AG04450 (cell line): ENCODE measurements around the gene MXRA7. TPM values are rescaled to one million over a fixed set of nuclear protein-coding genes. Genes with fewer than 3 reads are reported as not detected.

Experiments used
- CTCF ChIA-PET: fragments of 300-600, 350-600 bp; formaldehyde crosslinking; extraction: SDS; loops from one replicate; lab custom pipeline; 2022; ENCODE audit warnings: antibody characterized with exemption, inconsistent platforms; lab: Charles Lee
- POLR2A ChIA-PET: fragments of 350-600 bp; formaldehyde crosslinking; extraction: SDS; loops from one replicate; lab custom pipeline; 2021; ENCODE audit warnings: antibody characterized with exemption, inconsistent platforms; lab: Yijun Ruan, JAX
- DNase-seq: peaks from one replicate; pipeline ENCODE4 v3.0.0-alpha.2; 2011; ENCODE audit warnings: low read depth, low spot score
- H3K27ac ChIP-seq: one replicate; pipeline ENCODE4 v1.5.1; 2012; ENCODE audit warnings: low read depth, low read length, control low read depth
- H3K27me3 ChIP-seq: one replicate; pipeline ENCODE4 v1.6.0; 2012; ENCODE audit warnings: low read length; ENCODE audit not compliant: control insufficient read depth, insufficient read depth
- H3K4me3 ChIP-seq: 2 replicates; pipeline ENCODE4 v1.5.1; 2011; ENCODE audit warnings: mild to moderate bottlenecking, low read depth, low read length, control low read depth
- H3K9me3 ChIP-seq: 2 replicates; pipeline ENCODE4 v1.5.1; 2012; ENCODE audit warnings: low read length; ENCODE audit not compliant: control insufficient read depth, insufficient read depth
- CTCF ChIP-seq: IDR thresholded peaks from 2 replicates; pipeline ENCODE4 v1.5.1; 2011; ENCODE audit warnings: low read depth, low read length, control low read depth, inconsistent platforms
- polyA plus RNA-seq: library from polyadenylated mRNA; depleted of rRNA; stranded (reverse); fragments of >200 nt; gene quantifications from 2 replicates; pipeline ENCODE4 v1.2.3, GENCODE V29; 2011

The MXRA7 gene
- polyA plus RNA-seq, 1 experiment, result 222 TPM

- TF ChIP-seq CTCF, result no peak
- Histone ChIP-seq H3K27me3 (no peaks in the 10 kb centered on the region), H3K9me3 (no peaks in the 10 kb centered on the region), H3K4me3 (no peak overlapping the region), H3K27ac (no peak overlapping the region)
- ChIA-PET POLR2A (interaction anchor here (0.5 to 1.9 kb wide), 4 partner anchors 16 to 38 kb away, joined by 3 to 9 read pairs (median 6); no protein-coding TSS in a partner anchor), CTCF (interaction anchor here (1.5 kb wide), 1 partner anchor 159 kb away, joined by 3 read pairs; no protein-coding TSS in a partner anchor)
- DNase-seq, result no peak
These were observed 23.2 kb downstream of the MXRA7 start for GRCh38 chr17:76687298-76688164.

GRCh38 chr17:76686538-76687297 is 24.0 kb downstream of the MXRA7 start:
- POLR2A ChIA-PET, result interaction anchor here (0.5 to 0.6 kb wide), 2 partner anchors 15 to 39 kb away, joined by 3 read pairs; no protein-coding TSS in a partner anchor
- no peak overlapping the region for H3K4me3 ChIP-seq
- H3K27ac ChIP-seq, result no peak overlapping the region
- H3K9me3 ChIP-seq, result no peaks in the 10 kb centered on the region
- no peak for DNase-seq
- CTCF ChIA-PET, result no interaction called here
- H3K27me3 ChIP-seq, result no peaks in the 10 kb centered on the region
- no peak for TF ChIP-seq CTCF

- Histone ChIP-seq H3K27me3 (no peaks in the 10 kb centered on the region), H3K27ac (no peak overlapping the region), H3K4me3 (no peak overlapping the region), H3K9me3 (no peaks in the 10 kb centered on the region)
- CTCF ChIA-PET, result no interaction called here
- no peak for TF ChIP-seq CTCF
- no peak for DNase-seq
- POLR2A ChIA-PET, result no interaction called here
These were observed 24.9 kb downstream of the MXRA7 start for GRCh38 chr17:76685846-76686245.

GRCh38 chr17:76685366-76685765 is 25.4 kb downstream of the MXRA7 start:
- ChIA-PET CTCF (no interaction called here), POLR2A (interaction anchor here (0.6 kb wide), 1 partner anchor 10 kb away, joined by 3 read pairs; no protein-coding TSS in a partner anchor)
- Histone ChIP-seq H3K4me3 (no peak overlapping the region), H3K27me3 (no peaks in the 10 kb centered on the region), H3K27ac (peak overlapping the region; percentile 21), H3K9me3 (no peaks in the 10 kb centered on the region)
- TF ChIP-seq CTCF, result no peak
- no peak for DNase-seq
